B cell (primary cell): Measurements from ENCODE around the gene IGF2BP1. TPM values are rescaled to one million over a fixed set of nuclear protein-coding genes. Genes with fewer than 3 reads are reported as not detected.

Experiments used
- ATAC-seq: fragments of 200-7000 bp; cut with Tn5 transposase; one replicate; pipeline ENCODE4 v1.10.0; 2021; ENCODE audit warnings: low read depth, mild to moderate bottlenecking, moderate number of reproducible peaks, moderate library complexity
- CTCF ChIA-PET: fragments of 350-600 bp; sonication (Branson Sonifier 250); formaldehyde crosslinking; loops from one replicate; lab custom pipeline; 2021; ENCODE audit warnings: antibody characterized with exemption, inconsistent platforms; lab: Charles Lee
- POLR2A ChIA-PET: fragments of 350-600 bp; sonication (Branson Sonifier 250); formaldehyde crosslinking; loops from one replicate; lab custom pipeline; 2021; ENCODE audit warnings: antibody characterized with exemption; lab: Charles Lee
- DNase-seq: peaks from one replicate; pipeline ENCODE4 v3.0.0; 2013
- H2AFZ ChIP-seq: 2 replicates; pipeline ENCODE4 v1.6.1; 2012; ENCODE audit warnings: mild to moderate bottlenecking, low read depth, low read length; ENCODE audit not compliant: insufficient read depth, poor library complexity, severe bottlenecking
- H3K27ac ChIP-seq, 2 donors: 1 replicate in 1 of 2; 2 replicates in 1 of 2; pipeline ENCODE4 v1.5.1; 2012 to 2013; ENCODE audit warnings: low read length in 2 of 2, mild to moderate bottlenecking in 2 of 2, moderate library complexity in 1 of 2
- H3K27me3 ChIP-seq, 4 experiments: fragments of 200-600 bp in 1 of 4; sonication (generic) in 1 of 4; replicated peaks in 1 of 4; 1 replicate in 2 of 4; 2 replicates in 2 of 4; pipeline versions ENCODE4 v1.6.1 to v1.7.0; 2013 to 2016; ENCODE audit warnings: low read length in 3 of 4, mild to moderate bottlenecking in 2 of 4, mixed read lengths in 1 of 4, moderate library complexity in 1 of 4; ENCODE audit not compliant: insufficient read depth in 4 of 4, control insufficient read depth in 3 of 4; ENCODE audit errors: control extremely low read depth in 1 of 4
- H3K36me3 ChIP-seq, 2 experiments: replicated peaks in 1 of 2; 1 replicate in 1 of 2; 2 replicates in 1 of 2; pipeline versions ENCODE4 v1.6.1 to v1.7.1; 2013; ENCODE audit warnings: low read length in 1 of 2; ENCODE audit not compliant: insufficient read depth in 2 of 2, control insufficient read depth in 1 of 2; ENCODE audit errors: control extremely low read depth in 1 of 2, extremely low read depth in 1 of 2
- H3K4me1 ChIP-seq, 2 donors: fragments of 200-600 bp in 1 of 2; sonication (generic) in 1 of 2; 1 replicate in 1 of 2; 2 replicates in 1 of 2; pipeline versions ENCODE4 v1.5.1 to v1.6.1; 2013 to 2017; ENCODE audit warnings: low read length in 2 of 2; ENCODE audit not compliant: control insufficient read depth in 2 of 2, insufficient read depth in 2 of 2
- H3K4me2 ChIP-seq: replicated peaks from 2 replicates; pipeline ENCODE3; 2012; ENCODE audit warnings: mild to moderate bottlenecking, low read depth, low read length; ENCODE audit not compliant: poor library complexity, severe bottlenecking
- H3K4me3 ChIP-seq, 5 experiments: fragments of 200-600 bp in 1 of 5; sonication (generic) in 1 of 5; 1 replicate in 3 of 5; 2 replicates in 2 of 5; pipeline versions ENCODE4 v1.5.1 to v1.7.0; 2011 to 2016; ENCODE audit warnings: low read length in 4 of 5, mild to moderate bottlenecking in 4 of 5, low read depth in 2 of 5, control low read depth in 1 of 5, moderate library complexity in 1 of 5; ENCODE audit not compliant: insufficient read depth in 1 of 5; ENCODE audit errors: control extremely low read depth in 1 of 5, extremely low read depth in 1 of 5
- H3K79me2 ChIP-seq: fragments of 200-600 bp; sonication (generic); one replicate; pipeline ENCODE4 v1.6.0; 2016; ENCODE audit warnings: low read length; ENCODE audit not compliant: control insufficient read depth, insufficient read depth
- H3K9ac ChIP-seq: fragments of 200-600 bp; sonication (generic); 2 replicates; pipeline ENCODE4 v1.6.1; 2017; ENCODE audit warnings: mild to moderate bottlenecking, low read length, moderate library complexity
- H3K9me3 ChIP-seq, 3 donors: one replicate each; pipeline versions ENCODE4 v1.6.1 to v1.7.1; 2013; ENCODE audit warnings: low read length in 2 of 3; ENCODE audit not compliant: control insufficient read depth in 2 of 3, insufficient read depth in 1 of 3; ENCODE audit errors: control extremely low read depth in 1 of 3
- H4K20me1 ChIP-seq: 2 replicates; pipeline ENCODE4 v1.6.0; 2012; ENCODE audit warnings: mild to moderate bottlenecking, low read length; ENCODE audit not compliant: insufficient read depth, control insufficient read depth, poor library complexity, severe bottlenecking
- H3K27ac Mint-ChIP-seq: one replicate; pipeline ENCODE4 v1.8.0; 2021; ENCODE audit warnings: mixed read lengths
- H3K27me3 Mint-ChIP-seq: one replicate; pipeline ENCODE4 v1.8.0; 2021; ENCODE audit warnings: mixed read lengths
- H3K4me1 Mint-ChIP-seq: one replicate; pipeline ENCODE4 v1.8.0; 2021; ENCODE audit warnings: mixed read lengths
- H3K4me3 Mint-ChIP-seq: one replicate; pipeline ENCODE4 v1.8.0; 2021; ENCODE audit warnings: mixed read lengths
- H3K9me3 Mint-ChIP-seq: one replicate; pipeline ENCODE4 v1.8.0; 2022; ENCODE audit warnings: mixed read lengths; ENCODE audit not compliant: insufficient read depth
- CTCF ChIP-seq: fragments of 200-600 bp; IDR thresholded peaks from one replicate; pipeline ENCODE4 v1.8.0; 2022; ENCODE audit warnings: antibody characterized with exemption, mild to moderate bottlenecking
- EZH2 ChIP-seq: IDR thresholded peaks from 2 replicates; pipeline ENCODE4 v1.6.1; 2012; ENCODE audit warnings: borderline replicate concordance, low read depth, mild to moderate bottlenecking, moderate library complexity, low read length; ENCODE audit not compliant: insufficient read depth, poor library complexity, severe bottlenecking
- WGBS: methylation state at CpG from one replicate; pipeline ENCODE4 v1.1.5; 2013; ENCODE audit warnings: missing lambda C conversion rate; ENCODE audit not compliant: insufficient coverage; 5-methylcytosine and 5-hydroxymethylcytosine counted together
- intact Hi-C: fragments of 100-400 bp; cut with micrococcal nuclease; formaldehyde crosslinking; loops from one replicate; pipeline ENCODE4 v1.10.0; 2022
- polyA plus RNA-seq: library from polyadenylated mRNA; depleted of rRNA; stranded (reverse); fragments of >200 nt; gene quantifications from 2 replicates; pipeline ENCODE4 v1.2.3, GENCODE V29; 2012
- total RNA-seq, 2 donors: library from RNA; stranded (reverse); fragments of 120-200 nt in 1 of 2; gene quantifications; 1 replicate in 1 of 2; 2 replicates in 1 of 2; pipeline versions ENCODE4 v1.2.3 to v1.2.4, GENCODE V29; 2013 to 2022

Gene IGF2BP1
- total and polyA plus RNA-seq, 2 donors (not counting 1 experiment from before 2014, with no cell fraction given): not detected

- H4K20me1 ChIP-seq: no peaks in the 10 kb centered on the region
- no peak overlapping the region for H3K4me3 ChIP-seq
- H3K4me1 ChIP-seq: no peaks in the 10 kb centered on the region
- no peak overlapping the region for H2AFZ ChIP-seq
- intact Hi-C loops: no loop called here
- H3K9me3 ChIP-seq: no peaks in the 10 kb centered on the region
- no peak overlapping the region for H3K27ac ChIP-seq
- 71% methylated on average over 4 of the region's 4 CpGs for WGBS
- H3K27me3 ChIP-seq: peaks cover 0 to 8% (median 1%) of the 10 kb centered on the region in 4 experiments
- no peak overlapping the region for H3K4me2 ChIP-seq
- DNase-seq (no peak), ATAC-seq (no peak)
- H3K9me3 Mint-ChIP-seq: no peaks in the 10 kb centered on the region
- no peaks in the 10 kb centered on the region for H3K36me3 ChIP-seq
- H3K9ac ChIP-seq: no peak overlapping the region
- POLR2A ChIA-PET: no interaction called here
- no peaks in the 10 kb centered on the region for H3K79me2 ChIP-seq
- peaks cover 47% of the 10 kb centered on the region for H3K27me3 Mint-ChIP-seq
- H3K27ac Mint-ChIP-seq: no peak overlapping the region
- H3K4me3 Mint-ChIP-seq: no peak overlapping the region
- TF ChIP-seq EZH2 (no peak), CTCF (no peak)
- CTCF ChIA-PET: no interaction called here
- H3K4me1 Mint-ChIP-seq: no peaks in the 10 kb centered on the region
These were observed 27.0 kb upstream of the IGF2BP1 start for GRCh38 chr17:48970224-48970623.

- DNase-seq (no peak), ATAC-seq (no peak)
- H3K4me3 ChIP-seq: no peak overlapping the region
- no peaks in the 10 kb centered on the region for H3K36me3 ChIP-seq
- peaks cover 0 to 8% (median 1%) of the 10 kb centered on the region in 4 experiments for H3K27me3 ChIP-seq
- H3K79me2 ChIP-seq: no peaks in the 10 kb centered on the region
- H4K20me1 ChIP-seq: no peaks in the 10 kb centered on the region
- no peak overlapping the region for H3K9ac ChIP-seq
- H3K27ac ChIP-seq: no peak overlapping the region
- Mint-ChIP-seq H3K9me3 (no peaks in the 10 kb centered on the region), H3K4me3 (no peak overlapping the region), H3K27me3 (peaks cover 44% of the 10 kb centered on the region), H3K4me1 (no peaks in the 10 kb centered on the region), H3K27ac (no peak overlapping the region)
- no peaks in the 10 kb centered on the region for H3K4me1 ChIP-seq
- intact Hi-C loops: no loop called here
- no peaks in the 10 kb centered on the region for H3K9me3 ChIP-seq
- no peak overlapping the region for H2AFZ ChIP-seq
- CTCF ChIA-PET: no interaction called here
- no peak for TF ChIP-seq CTCF
- no peak for TF ChIP-seq EZH2
- no peak overlapping the region for H3K4me2 ChIP-seq
- WGBS: 85% methylated on average over 7 of the region's 12 CpGs
- POLR2A ChIA-PET: no interaction called here
These were observed 26.1 kb upstream of the IGF2BP1 start for GRCh38 chr17:48970865-48971687.
